Type B pancreatic cell (in vitro differentiated cells): Measurements from ENCODE around the gene COL17A1. TPM values are rescaled to one million over a fixed set of nuclear protein-coding genes. Genes with fewer than 3 reads are reported as not detected.
A peak's percentile ranks its signal among the peaks of the same experiment; 100 is the strongest.

ENCODE experiments used
- DNase-seq: peaks from one replicate; pipeline ENCODE4 v3.0.0; 2021; ENCODE audit warnings: mixed read lengths; ENCODE audit not compliant: unreplicated experiment; ENCODE audit errors: extremely low spot score
- H3K27ac Mint-ChIP-seq: 2 replicates; pipeline ENCODE4 v1.8.0; 2021; ENCODE audit warnings: mild to moderate bottlenecking, mixed read lengths
- H3K27me3 Mint-ChIP-seq: 2 replicates; pipeline ENCODE4 v1.8.0; 2021; ENCODE audit warnings: mixed read lengths
- H3K36me3 Mint-ChIP-seq: 2 replicates; pipeline ENCODE4 v1.8.0; 2021; ENCODE audit warnings: mixed read lengths
- H3K4me1 Mint-ChIP-seq: one replicate; pipeline ENCODE4 v1.8.0; 2021; ENCODE audit warnings: mixed read lengths; ENCODE audit not compliant: unreplicated experiment
- H3K4me3 Mint-ChIP-seq: 2 replicates; pipeline ENCODE4 v1.8.0; 2021; ENCODE audit warnings: mild to moderate bottlenecking, mixed read lengths
- H3K9me3 Mint-ChIP-seq: 2 replicates; pipeline ENCODE4 v1.8.0; 2021; ENCODE audit warnings: mixed read lengths
- total RNA-seq: library from RNA; stranded (reverse); gene quantifications from 2 replicates; pipeline ENCODE4 v1.2.1, GENCODE V29; 2021; ENCODE audit warnings: low replicate concordance
- TF ChIP-seq, protein P1 (sequence below): fragments of 200-600 bp; sonication (generic); conservative IDR thresholded peaks from 2 replicates; pipeline ENCODE4 v1.5.0; 2021; ENCODE audit warnings: antibody characterized with exemption, mild to moderate bottlenecking

The COL17A1 gene
- total RNA-seq, 1 donor from 2014 or later: 14.5 TPM

DNA sequence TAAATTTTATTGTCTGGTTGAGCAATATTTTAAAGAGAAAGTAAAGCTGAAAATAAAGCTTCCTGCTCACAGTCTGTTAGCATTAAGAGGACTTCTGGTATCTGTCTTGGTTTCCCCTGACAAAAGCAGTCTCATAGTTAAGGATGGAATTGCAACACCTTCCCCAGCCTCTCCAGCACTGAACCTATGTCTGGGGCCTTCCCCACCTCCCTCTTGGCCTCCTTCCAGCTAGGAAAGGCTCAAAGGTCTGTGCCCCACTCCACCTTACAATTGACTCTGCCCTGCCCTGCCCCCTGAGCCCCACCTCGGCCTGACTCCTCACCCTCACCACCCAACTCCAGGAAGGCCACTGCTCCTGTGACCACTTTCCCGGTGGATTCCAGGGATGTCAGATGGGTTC, 33.2 kb downstream of the COL17A1 start:
- Mint-ChIP-seq H3K27ac (peak overlapping the region; percentile 80), H3K9me3 (no peaks in the 10 kb centered on the region), H3K4me3 (no peak overlapping the region), H3K27me3 (peaks cover 5% of the 10 kb centered on the region), H3K36me3 (no peaks in the 10 kb centered on the region), H3K4me1 (peaks cover 7% of the 10 kb centered on the region)
- no peak for DNase-seq
- TF ChIP-seq, protein P1, sequence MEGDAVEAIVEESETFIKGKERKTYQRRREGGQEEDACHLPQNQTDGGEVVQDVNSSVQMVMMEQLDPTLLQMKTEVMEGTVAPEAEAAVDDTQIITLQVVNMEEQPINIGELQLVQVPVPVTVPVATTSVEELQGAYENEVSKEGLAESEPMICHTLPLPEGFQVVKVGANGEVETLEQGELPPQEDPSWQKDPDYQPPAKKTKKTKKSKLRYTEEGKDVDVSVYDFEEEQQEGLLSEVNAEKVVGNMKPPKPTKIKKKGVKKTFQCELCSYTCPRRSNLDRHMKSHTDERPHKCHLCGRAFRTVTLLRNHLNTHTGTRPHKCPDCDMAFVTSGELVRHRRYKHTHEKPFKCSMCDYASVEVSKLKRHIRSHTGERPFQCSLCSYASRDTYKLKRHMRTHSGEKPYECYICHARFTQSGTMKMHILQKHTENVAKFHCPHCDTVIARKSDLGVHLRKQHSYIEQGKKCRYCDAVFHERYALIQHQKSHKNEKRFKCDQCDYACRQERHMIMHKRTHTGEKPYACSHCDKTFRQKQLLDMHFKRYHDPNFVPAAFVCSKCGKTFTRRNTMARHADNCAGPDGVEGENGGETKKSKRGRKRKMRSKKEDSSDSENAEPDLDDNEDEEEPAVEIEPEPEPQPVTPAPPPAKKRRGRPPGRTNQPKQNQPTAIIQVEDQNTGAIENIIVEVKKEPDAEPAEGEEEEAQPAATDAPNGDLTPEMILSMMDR: no peak

- Mint-ChIP-seq H3K36me3 (no peaks in the 10 kb centered on the region), H3K4me1 (peaks cover 7% of the 10 kb centered on the region), H3K9me3 (no peaks in the 10 kb centered on the region), H3K27ac (no peak overlapping the region), H3K27me3 (peaks cover 5% of the 10 kb centered on the region), H3K4me3 (no peak overlapping the region)
- no peak for DNase-seq
- TF ChIP-seq, protein P1: no peak
These were observed 36.0 kb downstream of the COL17A1 start for GRCh38 chr10:104049504-104050250.

- peaks cover 5% of the 10 kb centered on the region for H3K27me3 Mint-ChIP-seq
- H3K4me1 Mint-ChIP-seq: no peaks in the 10 kb centered on the region
- H3K9me3 Mint-ChIP-seq: no peaks in the 10 kb centered on the region
- H3K4me3 Mint-ChIP-seq: no peak overlapping the region
- no peaks in the 10 kb centered on the region for H3K36me3 Mint-ChIP-seq
- H3K27ac Mint-ChIP-seq: no peak overlapping the region
- TF ChIP-seq, protein P1: no peak
- DNase-seq: no peak
These were observed 39.0 kb downstream of the COL17A1 start for GRCh38 chr10:104046651-104047050.

DNA sequence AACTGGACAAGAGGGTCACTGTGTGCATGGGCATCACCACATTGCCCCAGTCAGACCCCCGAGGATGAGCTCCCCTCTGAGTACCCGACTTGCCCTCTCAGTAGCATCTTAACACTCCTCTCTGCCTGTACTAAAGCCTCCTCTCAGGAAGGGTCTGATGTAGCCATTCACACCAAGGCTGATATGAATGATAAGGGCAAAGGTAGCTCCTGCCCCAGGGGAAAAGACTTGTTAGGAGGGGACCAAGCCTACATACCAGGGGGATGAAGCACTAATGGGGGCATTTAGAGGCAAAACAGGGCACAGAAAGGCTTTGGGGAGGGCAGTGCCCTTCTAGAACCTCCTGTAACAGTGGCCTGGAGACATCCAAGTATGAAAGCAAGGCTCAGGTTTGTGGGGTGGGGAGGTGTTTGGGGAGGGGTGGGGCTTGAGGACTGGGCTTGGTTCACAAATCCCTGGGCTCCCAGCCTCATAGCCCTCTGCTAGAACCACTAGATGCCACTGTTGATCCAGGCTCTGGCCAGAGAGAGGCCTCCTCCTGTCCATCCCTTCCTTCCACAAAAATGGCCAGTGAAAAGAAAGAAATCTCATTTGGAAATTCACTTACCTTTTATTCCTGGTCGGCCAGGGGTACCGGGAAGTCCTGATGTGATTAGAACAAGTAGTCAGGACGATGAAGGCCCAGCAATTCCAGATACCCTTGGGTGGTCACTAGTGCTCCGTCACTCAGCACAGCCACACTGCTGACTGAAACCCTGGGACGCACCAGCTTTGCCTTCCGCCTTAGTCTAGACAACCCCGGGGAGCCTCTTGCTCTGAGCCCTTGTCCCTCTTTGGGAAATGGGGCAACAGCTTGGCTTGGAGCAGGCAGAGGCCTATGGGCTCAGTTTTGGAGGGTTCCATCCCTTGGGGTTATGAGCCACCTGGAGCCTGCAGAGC, 40.3 kb downstream of the COL17A1 start:
- Mint-ChIP-seq H3K4me3 (no peak overlapping the region), H3K27me3 (no peaks in the 10 kb centered on the region), H3K36me3 (no peaks in the 10 kb centered on the region), H3K9me3 (no peaks in the 10 kb centered on the region), H3K4me1 (no peaks in the 10 kb centered on the region), H3K27ac (no peak overlapping the region)
- DNase-seq: no peak
- TF ChIP-seq, protein P1: peak; percentile 73

- H3K4me1 Mint-ChIP-seq: no peaks in the 10 kb centered on the region
- H3K27me3 Mint-ChIP-seq: no peaks in the 10 kb centered on the region
- TF ChIP-seq, protein P1: no peak
- DNase-seq: no peak
- peak overlapping the region; percentile 21 for H3K27ac Mint-ChIP-seq
- H3K9me3 Mint-ChIP-seq: no peaks in the 10 kb centered on the region
- H3K36me3 Mint-ChIP-seq: no peaks in the 10 kb centered on the region
- H3K4me3 Mint-ChIP-seq: no peak overlapping the region
These were observed 41.8 kb downstream of the COL17A1 start for GRCh38 chr10:104043854-104044253.
